Pancreas (tissue), 10 donors: Measurements from ENCODE around the gene RING1. TPM values are rescaled to one million over a fixed set of nuclear protein-coding genes. Genes with fewer than 3 reads are reported as not detected.

Experiments used
- ATAC-seq, 4 donors: fragments of 200-7000 bp; cut with Tn5 transposase; one replicate each; pipeline versions ENCODE4 v1.8.0 to v1.9.1; 2020; ENCODE audit warnings: mild to moderate bottlenecking in 4 of 4, moderate library complexity in 4 of 4
- DNase-seq, 6 donors: peaks; one replicate each; pipeline ENCODE4 v3.0.0-alpha.2; 2020
- FAIRE-seq: peaks from 2 replicates; lab custom pipeline; 2012; peaks lifted over from hg19 to GRCh38; lab: Jason Lieb, UNC
- H3K27ac ChIP-seq, 4 donors: fragments of 200-600 bp; sonication (generic); 1 replicate in 3 of 4; 2 replicates in 1 of 4; pipeline versions ENCODE4 v1.5.0 to v1.8.0; 2020
- H3K27me3 ChIP-seq, 4 donors: fragments of 200-600 bp; one replicate each; pipeline ENCODE4 v1.8.0; 2021
- H3K36me3 ChIP-seq, 3 donors: fragments of 200-600 bp; sonication (generic) in 1 of 3; one replicate each; pipeline versions ENCODE4 v1.5.0 to v1.8.0; 2020 to 2021
- H3K4me1 ChIP-seq, 3 donors: fragments of 200-600 bp; one replicate each; pipeline ENCODE4 v1.8.0; 2021
- H3K4me3 ChIP-seq, 4 donors: fragments of 200-600 bp; sonication (generic) in 2 of 4; one replicate each; pipeline versions ENCODE4 v1.5.0 to v1.8.0; 2020 to 2021
- H3K9me3 ChIP-seq, 4 donors: fragments of 200-600 bp; one replicate each; pipeline ENCODE4 v1.8.0; 2021
- WGBS, 2 donors: extraction: QIAGEN DNeasy Blood & Tissue Kit; methylation state at CpG; one replicate each; pipeline ENCODE4 v1.1.7; 2013; 5-methylcytosine and 5-hydroxymethylcytosine counted together
- intact Hi-C, 3 donors: fragments of 100-400 bp; cut with DNase I; formaldehyde crosslinking; loops; one replicate each; pipeline versions ENCODE4 v1.11.1 to v1.14.2; 2022
- polyA plus RNA-seq, 2 donors: library from polyadenylated mRNA; stranded (reverse); fragments of 200-250 nt; gene quantifications; one replicate each; pipeline ENCODE4 v1.2.3, GENCODE V29; 2013
- total RNA-seq, 6 donors: library from RNA; stranded (reverse); fragmentation: NEBNext Ultra II Directional in 4 of 6; extraction: Animal tissue kit (Norgen Biotek cat#: 25700) in 4 of 6; gene quantifications; one replicate each; pipeline versions ENCODE4 v1.2.1 to v1.2.4, GENCODE V29; 2021 to 2023
- TF ChIP-seq, protein P1 (sequence below), 4 donors: fragments of 200-600 bp; sonication (generic) in 3 of 4; IDR thresholded peaks; one replicate each; pipeline versions ENCODE4 v1.5.0 to v1.8.0; 2021; ENCODE audit warnings: antibody characterized with exemption in 4 of 4
- donor health status: healthy with polysubstance abuse.
- donor health status: DM: no; HTN: no; CAD: no; lungs with moderate emphysema.
- donor health status: DM: no; HTN: no; CAD: no.
- donor health status: control.
- donor health status: control.
- donor health status: Bipolar disorder and iron deficiency.
- donor health status: DM: yes; HTN: yes; CAD: no.
- donor health status: DM: no; HTN: no; CAD: no.
- donor health status: DM: no; HTN: no; CAD: no.
- donor health status: DM: yes; HTN: yes; CAD: no.

Gene RING1
- total and polyA plus RNA-seq, 8 donors = 15.0 to 57.6 (median 22.1) TPM

DNA sequence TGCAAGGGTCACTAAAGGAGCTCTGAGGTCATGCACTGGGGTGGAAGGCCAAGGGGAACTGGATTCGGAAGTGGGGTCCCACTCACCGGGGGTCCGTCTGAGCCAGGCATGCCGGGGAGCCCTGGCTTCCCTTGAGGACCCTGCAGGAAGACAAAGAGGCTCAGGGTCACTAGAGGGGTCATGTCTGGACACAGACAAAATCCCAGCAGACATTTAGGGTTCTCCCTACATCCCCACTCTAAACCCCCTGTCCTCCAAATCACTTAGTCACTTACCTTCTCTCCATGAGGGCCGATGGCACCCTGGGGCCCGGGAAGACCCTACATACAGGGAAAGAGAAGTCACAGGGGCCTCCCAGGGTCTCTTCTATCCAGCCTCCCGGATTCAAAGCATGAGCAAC, 31.4 kb upstream of the RING1 start:
- 71 to 75% methylated on average over 7 of the region's 7 CpGs for WGBS, 2 donors
- FAIRE-seq = no peak

DNA sequence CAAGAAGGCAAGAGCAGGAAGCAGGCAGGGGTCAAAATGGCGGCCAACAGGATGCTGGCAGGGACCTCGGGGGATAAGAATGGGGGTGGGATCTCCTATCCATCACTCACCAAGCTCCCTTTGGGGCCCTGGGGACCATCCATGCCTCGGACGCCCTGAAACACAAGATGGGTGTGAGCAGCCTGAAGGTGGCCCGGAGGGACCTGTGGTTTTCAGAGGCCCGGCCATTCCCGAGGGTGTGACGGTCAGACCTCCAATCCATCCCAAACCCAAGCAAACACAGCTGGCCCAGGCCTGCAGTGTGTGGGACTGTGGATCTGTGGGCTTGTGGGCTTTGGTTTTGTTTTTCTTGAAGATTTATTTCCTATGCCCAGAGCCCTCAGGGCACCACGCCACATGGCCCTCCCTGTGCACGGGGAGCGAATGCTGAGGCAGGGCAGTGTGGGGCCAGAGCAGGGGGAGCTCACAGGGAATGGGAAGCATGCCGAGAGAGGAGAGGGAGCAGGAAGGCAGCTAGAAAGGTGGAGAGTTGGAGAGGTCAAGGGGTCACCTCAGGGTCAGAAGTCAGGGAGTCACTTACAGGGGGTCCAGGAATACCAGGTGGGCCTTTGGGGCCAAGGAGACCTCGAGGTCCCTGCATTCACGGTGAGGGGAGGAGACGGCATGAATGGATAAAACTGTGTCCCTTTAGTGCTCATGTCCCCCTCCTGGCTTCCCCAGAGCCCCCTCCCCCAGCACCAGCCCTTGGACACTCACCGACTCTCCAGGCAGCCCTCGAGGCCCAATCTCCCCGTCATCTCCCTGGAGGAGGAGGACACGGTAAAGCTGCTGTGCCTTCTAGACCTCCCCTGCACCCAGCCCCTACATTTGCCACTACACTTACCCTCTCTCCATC, 30.5 kb upstream of the RING1 start:
- WGBS, 2 donors = 79 to 82% methylated on average over 17 to 19 of the region's 19 CpGs
- no peak for DNase-seq
- Histone ChIP-seq H3K9me3 (no peaks in the 10 kb centered on the region), H3K27me3 (no peaks in the 10 kb centered on the region), H3K36me3 (no peaks in the 10 kb centered on the region), H3K4me1 (no peaks in the 10 kb centered on the region), H3K4me3 (no peak overlapping the region), H3K27ac (no peak overlapping the region)
- intact Hi-C loops = no loop called here
- no peak for ATAC-seq
- TF ChIP-seq, protein P1, sequence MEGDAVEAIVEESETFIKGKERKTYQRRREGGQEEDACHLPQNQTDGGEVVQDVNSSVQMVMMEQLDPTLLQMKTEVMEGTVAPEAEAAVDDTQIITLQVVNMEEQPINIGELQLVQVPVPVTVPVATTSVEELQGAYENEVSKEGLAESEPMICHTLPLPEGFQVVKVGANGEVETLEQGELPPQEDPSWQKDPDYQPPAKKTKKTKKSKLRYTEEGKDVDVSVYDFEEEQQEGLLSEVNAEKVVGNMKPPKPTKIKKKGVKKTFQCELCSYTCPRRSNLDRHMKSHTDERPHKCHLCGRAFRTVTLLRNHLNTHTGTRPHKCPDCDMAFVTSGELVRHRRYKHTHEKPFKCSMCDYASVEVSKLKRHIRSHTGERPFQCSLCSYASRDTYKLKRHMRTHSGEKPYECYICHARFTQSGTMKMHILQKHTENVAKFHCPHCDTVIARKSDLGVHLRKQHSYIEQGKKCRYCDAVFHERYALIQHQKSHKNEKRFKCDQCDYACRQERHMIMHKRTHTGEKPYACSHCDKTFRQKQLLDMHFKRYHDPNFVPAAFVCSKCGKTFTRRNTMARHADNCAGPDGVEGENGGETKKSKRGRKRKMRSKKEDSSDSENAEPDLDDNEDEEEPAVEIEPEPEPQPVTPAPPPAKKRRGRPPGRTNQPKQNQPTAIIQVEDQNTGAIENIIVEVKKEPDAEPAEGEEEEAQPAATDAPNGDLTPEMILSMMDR (IDR thresholded peaks at IDR 0.05) = no peak
- no peak for FAIRE-seq

More for the DNA sequence above, 31.4 kb upstream of the RING1 start:
- Histone ChIP-seq H3K27ac (no peak overlapping the region), H3K4me1 (no peaks in the 10 kb centered on the region), H3K27me3 (no peaks in the 10 kb centered on the region), H3K9me3 (no peaks in the 10 kb centered on the region), H3K4me3 (no peak overlapping the region), H3K36me3 (no peaks in the 10 kb centered on the region)
- intact Hi-C loops = no loop called here
- no peak for DNase-seq
- TF ChIP-seq, protein P1 (IDR thresholded peaks at IDR 0.05) = no peak
- no peak for ATAC-seq

DNA sequence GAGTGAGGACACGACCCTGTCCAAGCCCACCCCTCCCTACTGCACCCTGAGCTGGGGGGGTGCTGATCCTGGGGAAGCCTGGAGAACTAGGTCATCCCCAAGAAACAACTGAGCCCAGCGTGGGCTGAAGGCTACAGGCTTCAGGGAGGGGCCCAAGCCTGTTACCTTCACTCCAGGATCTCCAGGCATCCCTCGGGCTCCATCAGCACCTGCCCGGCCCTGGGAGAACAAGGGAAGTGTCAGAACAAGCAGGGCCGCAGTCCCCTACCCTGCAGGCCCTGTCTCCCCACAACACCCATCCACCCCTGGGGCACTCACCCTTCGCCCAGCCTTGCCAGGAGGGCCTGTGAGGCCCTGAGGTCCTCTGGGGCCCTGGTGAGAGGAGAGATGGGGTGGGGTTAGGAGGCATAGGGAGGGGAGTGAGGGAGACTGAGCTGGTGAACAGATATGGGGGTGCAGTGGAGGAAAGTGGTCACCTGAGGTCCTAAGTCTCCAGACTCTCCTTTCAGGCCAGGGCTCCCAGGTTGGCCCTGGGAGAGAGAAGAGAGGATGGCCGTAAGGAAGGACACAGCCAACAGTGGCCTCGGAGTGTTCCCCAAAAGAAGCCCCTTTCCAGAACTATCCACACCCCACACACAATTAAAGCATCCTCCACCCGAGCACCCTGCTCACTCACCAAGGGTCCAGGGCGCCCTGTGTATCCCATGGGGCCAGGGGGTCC, 29.4 kb upstream of the RING1 start:
- Histone ChIP-seq H3K4me1 (no peaks in the 10 kb centered on the region), H3K27ac (no peak overlapping the region), H3K36me3 (no peaks in the 10 kb centered on the region), H3K9me3 (no peaks in the 10 kb centered on the region), H3K4me3 (no peak overlapping the region), H3K27me3 (no peaks in the 10 kb centered on the region)
- FAIRE-seq (no peak), DNase-seq (no peak), ATAC-seq (no peak)
- intact Hi-C loops = no loop called here
- TF ChIP-seq, protein P1 (IDR thresholded peaks at IDR 0.05) = no peak
- 76 to 82% methylated on average over 10 of the region's 10 CpGs for WGBS, 2 donors

DNA sequence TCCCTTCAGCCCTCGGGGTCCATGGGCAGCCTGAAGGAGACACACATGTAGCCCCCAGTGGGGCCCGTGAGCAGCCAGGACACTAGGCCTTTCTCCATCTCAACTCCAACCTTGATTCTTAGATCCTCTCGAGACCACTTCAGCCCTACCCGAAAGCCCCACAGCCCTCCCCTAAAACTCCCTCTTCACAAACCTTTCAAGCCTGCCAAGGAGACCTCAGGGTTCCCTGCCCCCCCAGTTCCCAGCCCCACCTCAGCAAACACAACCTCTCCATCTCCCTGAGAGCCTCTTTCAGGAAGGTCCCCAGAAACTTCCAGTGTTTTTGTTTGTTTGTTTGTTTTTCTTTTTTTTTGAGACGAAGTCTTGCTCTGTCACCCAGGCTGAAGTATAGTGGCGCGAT, 27.2 kb upstream of the RING1 start:
- Histone ChIP-seq H3K36me3 (no peaks in the 10 kb centered on the region), H3K4me1 (no peaks in the 10 kb centered on the region), H3K27ac (no peak overlapping the region), H3K9me3 (no peaks in the 10 kb centered on the region), H3K27me3 (no peaks in the 10 kb centered on the region), H3K4me3 (no peak overlapping the region)
- ATAC-seq = no peak
- TF ChIP-seq, protein P1 (IDR thresholded peaks at IDR 0.05) = no peak
- FAIRE-seq = no peak
- intact Hi-C loops = no loop called here
- WGBS, 2 donors = 79 to 81% methylated on average over 7 of the region's 7 CpGs
- no peak for DNase-seq
